HG03135 (cell line): Measurements from ENCODE around the gene SLC26A1.
"Not testable (repeated sequence)": the region's sequence is repeated elsewhere in the genome, so short reads cannot be mapped to it uniquely, and the experiment has no call there.

Experiments used
- ATAC-seq: cut with Tn5 transposase; IDR thresholded peaks from one replicate; pipeline ENCODE4 v1.9.1; 2021; ENCODE audit warnings: mild to moderate bottlenecking, moderate library complexity; ENCODE audit not compliant: unreplicated experiment

Gene SLC26A1

GRCh38 chr4:955931-956381 is 37.2 kb downstream of the SLC26A1 start:
- ATAC-seq, result no peak

- no peak for ATAC-seq
Measured at GRCh38 chr4:955161-955921, 37.9 kb downstream of the SLC26A1 start.

DNA sequence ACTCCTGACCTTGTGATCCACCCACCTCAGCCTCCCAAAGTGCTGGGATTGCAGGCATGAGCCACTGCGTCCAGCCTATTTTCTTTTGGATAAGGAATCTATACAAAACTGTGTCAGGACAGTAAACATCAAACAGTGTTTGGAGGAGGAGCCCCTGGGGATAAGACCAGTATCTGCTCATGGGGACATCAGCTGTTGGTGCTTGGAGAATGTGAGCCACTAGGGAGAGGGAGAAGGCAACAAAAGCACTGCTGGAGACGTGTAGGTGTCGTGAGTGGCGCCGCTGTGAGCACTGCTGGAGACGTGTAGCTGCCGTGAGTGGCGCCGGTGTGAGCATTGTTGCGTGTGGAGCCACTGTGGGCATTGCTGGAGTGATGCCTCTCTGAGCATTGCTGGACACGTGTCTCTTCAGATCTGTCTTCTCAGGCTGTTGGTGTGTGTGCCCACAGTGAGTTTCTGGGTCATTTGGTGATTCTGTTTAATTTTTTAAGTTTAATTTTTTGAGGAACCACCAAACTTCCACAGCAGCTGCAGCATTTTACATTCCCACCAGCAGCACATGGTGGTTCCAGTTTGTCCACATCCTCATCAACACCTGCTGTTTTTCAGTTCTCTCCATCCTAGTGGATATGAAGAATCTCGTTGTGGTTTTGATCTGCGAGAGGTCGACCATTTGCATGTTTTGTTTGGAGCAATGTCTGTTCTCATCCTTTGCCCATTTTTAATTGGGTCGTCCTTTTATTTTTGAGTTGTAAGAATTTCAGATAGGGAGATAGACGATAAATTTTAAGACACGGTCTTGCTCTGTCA is 38.8 kb downstream of the SLC26A1 start:
- no peak for ATAC-seq

DNA sequence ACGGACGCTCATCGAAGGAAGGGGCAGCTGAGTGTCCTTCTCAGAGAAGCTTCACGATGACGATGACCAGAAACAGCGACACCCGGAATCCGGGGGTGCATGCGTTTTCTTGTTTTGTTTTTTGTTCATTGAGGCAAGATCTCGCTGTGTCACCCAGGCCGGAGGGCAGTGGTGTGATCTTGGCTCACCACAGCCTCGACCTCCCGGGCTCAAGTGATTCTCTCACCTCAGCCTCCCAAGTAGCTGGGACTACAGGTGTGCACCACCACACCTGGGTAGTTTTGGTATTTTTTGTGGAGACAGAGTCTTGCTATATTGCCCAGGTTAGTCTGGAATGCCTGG is 39.7 kb downstream of the SLC26A1 start:
- no peak for ATAC-seq

- ATAC-seq, result no peak
Measured at GRCh38 chr4:952881-953573, 40.2 kb downstream of the SLC26A1 start.

DNA sequence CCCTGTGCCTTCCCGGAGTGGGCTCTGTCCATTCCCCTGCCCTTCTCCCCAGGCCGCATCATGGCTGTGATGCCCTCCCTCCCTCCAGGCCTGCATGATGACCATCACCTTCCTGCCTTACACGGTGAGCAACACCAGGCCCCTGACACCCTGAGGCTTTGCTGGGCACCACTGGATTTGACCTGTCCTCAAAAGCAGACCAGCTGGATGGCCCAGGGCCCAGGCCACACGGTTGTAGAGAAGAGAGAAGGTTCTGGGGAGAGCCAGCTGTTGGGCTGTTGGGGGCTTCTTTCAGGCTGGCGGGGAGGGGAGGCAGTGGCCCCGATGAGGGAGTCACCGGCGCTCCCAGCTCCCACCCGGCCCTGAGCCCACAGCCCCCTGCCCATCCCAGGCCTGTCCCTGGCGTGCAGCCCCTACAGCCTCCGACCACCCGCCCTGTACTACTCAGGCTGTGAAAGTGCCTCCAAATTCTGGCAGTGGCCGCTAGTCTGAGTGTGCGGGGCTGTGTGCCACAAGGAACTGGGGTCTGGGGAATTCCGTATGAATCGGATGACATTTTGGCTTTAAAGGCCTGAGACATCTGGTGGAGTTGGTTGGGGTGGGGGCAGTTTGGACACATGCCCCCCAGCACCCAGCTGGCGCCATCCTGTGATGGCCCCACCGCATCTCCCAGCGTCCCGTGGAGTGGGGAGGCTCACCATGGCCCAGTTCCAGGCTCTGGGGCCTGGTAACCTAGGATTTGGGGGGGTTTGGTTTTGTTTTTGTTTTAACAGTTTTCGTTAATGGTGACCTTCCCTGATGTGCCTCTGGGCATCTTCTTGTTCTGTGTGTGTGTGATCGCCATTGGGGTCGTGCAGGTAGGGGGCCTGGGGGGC is 41.4 kb downstream of the SLC26A1 start:
- ATAC-seq, result no peak

DNA sequence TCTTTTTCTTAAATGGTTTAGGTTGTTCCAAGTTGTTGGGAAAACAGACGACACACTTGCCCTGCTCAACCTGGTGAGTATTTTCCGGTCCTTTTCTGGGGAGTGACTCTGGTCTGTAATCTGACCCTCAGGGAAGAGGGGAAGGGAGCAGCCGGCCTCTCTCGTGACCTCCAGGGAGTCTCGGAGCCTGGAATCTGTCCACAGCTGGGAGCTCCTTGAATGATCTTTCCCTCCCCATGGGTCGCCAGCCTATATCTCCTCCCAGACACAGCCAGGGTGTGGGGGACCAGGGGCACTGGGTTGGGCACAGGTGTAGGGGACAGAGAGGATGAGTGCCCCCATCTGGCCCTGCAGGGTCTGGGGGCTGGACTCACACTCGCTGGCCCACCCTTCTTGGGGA is 42.0 kb downstream of the SLC26A1 start:
- ATAC-seq, result no peak

GRCh38 chr4:950136-951020 is 42.8 kb downstream of the SLC26A1 start:
- no peak for ATAC-seq

DNA sequence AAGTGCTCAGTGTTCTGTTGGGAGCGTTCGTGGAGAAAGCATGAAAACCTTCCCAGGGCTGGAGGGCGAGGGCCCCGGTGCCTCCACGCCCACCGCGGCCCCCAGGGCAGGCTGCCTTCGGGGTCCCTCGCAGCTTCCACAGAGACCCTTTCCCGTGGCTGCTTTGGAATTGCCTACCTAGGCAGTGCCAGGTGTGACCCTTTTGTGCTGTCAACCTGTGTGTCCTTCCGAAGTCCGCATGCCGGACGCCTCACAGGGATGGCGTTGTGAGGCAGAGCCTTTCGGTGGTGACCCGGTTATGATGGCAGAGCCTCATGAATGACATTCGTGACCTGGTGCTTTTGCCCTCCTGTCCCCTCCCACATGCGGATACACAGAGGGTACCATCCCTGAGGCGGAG is 43.5 kb downstream of the SLC26A1 start:
- ATAC-seq, result no peak

DNA sequence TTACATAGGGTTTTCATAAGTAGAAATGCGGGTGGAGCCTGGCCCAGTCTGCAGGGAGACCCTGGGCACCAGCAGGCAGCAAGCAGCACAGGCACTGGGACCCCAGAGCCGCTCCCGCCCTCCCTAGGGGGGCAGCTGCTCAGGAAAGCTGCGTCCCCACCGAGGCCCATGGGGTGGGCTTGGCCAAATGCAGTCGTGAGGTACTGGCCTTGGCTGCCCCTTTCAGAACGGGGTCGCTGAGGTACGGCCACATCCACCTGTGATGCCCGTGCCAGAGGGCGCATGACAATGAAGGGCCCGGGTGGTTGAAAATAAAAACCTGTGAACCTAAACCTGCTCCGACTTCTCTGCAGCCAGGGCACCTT is 44.3 kb downstream of the SLC26A1 start:
- ATAC-seq, result no peak

DNA sequence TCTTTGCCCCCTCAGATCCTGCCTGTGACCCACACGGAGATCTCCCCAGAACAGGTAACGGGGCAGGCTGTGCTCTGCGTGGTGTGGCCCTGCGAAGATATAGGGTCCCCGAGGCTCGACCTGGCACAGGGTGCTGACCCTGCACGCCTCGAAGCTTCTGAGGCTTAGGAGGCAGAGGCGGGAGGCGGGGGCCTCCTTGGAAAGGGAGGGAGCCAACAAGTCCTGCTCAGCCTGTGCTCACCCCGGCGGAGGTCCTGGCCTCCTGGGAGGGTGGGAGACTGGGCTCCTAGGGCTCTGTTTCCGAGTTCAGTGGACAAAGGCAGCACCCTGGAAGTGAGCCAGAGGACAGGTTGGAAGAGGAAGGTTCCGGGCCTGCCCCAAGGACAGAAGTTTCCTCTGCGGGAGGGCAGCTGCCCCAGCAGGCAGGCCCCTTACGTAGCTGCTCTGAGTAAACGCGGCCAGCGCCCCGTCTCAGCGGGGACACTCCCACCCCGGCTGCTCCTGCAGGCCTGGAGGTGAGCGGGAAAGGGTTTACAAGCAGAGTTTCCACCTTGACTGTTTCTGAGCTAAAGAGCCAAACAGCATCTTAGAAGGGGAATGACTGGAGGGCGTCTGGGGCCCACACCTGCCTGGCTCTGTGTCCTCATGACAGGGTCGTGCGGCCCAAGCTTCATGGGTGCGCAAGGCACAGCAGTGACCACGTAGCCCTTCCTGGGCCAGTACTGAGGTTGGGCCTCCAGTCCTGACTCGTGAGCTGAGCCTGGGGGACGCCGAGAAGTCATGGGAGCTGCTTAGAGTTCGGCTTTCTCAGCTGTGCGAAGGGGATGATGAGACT is 44.9 kb downstream of the SLC26A1 start:
- no peak for ATAC-seq

- ATAC-seq, result no peak
Measured at GRCh38 chr4:947491-947971, 45.7 kb downstream of the SLC26A1 start.

GRCh38 chr4:946517-947471 is 46.4 kb downstream of the SLC26A1 start:
- ATAC-seq, result no peak

DNA sequence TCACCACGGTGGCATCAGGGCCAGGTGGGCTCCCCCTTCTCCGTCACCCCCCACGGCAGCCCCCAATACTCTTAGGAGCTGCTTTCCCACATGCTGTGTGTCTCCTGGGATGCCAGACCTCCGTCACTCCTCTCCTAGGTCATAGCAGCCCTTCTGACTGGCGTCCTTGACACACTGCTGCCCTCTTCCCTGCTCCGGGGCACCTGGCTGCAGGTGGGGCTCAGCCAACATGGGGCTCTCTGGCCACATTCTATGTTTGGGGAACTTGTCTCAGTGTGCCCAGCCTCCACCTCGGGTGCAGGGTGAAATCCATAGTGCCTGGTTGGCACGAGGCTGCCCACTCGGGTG is 47.1 kb downstream of the SLC26A1 start:
- ATAC-seq, result no peak

DNA sequence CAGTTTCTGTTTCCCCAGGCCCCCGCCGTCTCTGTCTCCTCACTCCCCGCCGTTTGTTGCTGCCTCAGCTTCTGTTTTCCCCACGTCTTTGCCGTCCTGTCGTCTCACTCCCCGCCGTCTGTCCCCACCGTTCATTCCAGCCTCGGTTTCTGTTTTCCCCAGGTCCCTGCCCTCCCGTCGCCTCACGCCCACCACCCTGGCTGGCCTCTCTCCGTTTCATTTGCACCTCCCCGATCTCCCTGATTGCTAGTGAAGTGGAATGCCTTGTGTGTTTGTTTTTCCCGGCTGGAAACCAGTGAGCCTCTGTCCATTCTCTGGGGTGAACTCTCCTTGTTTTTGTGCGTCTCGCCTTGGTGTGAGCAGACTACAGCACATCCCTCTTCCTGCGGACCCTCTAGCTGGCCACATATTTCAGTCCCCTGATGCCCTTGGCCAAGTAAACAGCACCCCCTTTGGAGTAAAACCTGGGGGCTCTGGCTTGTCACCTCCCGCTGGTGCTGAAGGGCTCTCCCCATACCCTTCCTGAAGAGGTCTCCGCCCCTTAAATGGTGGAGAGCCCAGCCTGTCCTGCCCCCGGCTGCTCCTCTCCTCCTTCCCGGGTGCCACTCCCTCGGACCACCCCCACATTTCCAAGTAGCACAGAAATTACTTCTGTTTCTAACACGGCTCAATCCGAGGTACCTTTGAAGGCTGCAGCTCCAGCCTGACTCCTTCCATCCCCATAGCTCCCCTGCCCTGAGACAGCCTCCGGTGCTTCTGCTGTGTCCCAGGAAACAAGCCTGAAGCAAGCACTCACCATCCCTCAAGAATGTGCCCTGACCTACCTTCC is 47.7 kb downstream of the SLC26A1 start:
- ATAC-seq, result no peak

GRCh38 chr4:939508-939907 is 53.7 kb downstream of the SLC26A1 start:
- not testable (repeated sequence) for ATAC-seq
